Purkinje cell (primary cell): ENCODE results near the gene CES4A. TPM values are rescaled to one million over a fixed set of nuclear protein-coding genes. Genes with fewer than 3 reads are reported as not detected.

Experiments
- polyA plus RNA-seq: library from polyadenylated mRNA; unstranded; fragments of >200 nt; fragmentation: Nextera tagmentation; gene quantifications from 2 replicates; pipeline ENCODE4 v1.2.1, GENCODE V29; 2014

The CES4A gene
- 2.8 and 6.0 TPM in 2 replicates for polyA plus RNA-seq

DNA sequence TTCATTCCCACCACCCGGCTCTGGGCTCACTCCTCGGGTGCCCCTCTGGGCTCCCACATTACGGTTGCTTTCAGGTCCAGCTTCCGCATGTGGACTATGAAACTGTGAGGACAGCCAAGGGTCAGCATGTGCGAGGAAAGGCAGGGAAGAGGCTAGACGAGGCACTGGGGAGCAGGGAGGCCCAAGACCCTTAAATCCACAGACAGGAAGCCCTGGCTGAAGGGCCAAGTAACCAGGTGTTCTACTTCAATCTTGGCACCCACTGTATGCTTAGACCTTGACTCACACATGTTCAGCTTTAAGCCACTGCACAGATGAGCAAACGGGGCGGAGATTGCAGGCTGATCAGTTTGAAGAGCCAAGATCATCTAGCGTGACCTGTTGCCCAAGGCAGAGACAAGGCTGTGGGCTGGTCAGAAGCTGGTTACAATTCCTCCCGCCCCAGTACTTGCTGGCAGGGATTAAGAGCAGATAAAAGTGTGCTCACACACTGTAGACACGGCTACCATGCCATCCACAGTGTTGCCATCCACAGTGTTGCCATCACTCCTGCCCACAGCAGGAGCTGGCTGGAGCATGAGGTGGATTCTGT, at the start of gene CES4A:
TSS of gene CES4A (plus strand) at position 393 of the 592 bp plus-strand sequence. CDS start at position 577, 184 bp downstream.

DNA sequence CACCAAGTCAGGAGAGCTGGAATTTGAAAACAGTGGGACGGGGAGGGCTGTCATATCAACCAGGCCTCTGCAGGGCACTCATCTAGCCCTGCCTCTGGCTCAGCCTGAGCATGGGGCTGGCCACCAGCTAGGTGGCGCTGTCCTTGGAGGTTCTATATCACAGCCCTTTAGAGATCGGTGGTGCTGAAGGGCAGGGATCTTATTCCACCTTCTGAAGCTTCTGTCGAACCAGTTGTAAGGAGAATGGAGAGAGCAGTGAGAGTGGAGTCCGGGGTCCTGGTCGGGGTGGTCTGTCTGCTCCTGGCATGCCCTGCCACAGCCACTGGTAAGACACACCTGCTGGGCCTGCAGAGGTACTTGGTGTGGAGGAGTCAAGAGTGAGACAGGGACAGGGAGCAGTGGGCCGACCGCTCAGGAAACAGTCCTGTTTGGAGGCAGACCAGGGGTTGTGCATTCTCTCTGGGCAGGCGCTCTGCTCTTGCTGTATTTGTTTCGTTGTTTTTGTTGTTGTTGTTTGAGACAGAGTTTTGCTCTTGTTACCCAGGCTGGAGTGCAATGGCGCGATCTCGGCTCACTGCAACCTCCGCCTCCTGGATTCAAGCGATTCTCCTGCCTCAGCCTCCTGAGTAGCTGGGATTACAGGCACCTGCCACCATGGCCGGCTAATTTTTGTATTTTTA, 27.2 kb upstream of the CES4A start, which contains the start of gene CES3:
TSS of gene CES3 (plus strand) at position 202 of the 680 bp plus-strand sequence. CDS start at position 244, 42 bp downstream.

DNA sequence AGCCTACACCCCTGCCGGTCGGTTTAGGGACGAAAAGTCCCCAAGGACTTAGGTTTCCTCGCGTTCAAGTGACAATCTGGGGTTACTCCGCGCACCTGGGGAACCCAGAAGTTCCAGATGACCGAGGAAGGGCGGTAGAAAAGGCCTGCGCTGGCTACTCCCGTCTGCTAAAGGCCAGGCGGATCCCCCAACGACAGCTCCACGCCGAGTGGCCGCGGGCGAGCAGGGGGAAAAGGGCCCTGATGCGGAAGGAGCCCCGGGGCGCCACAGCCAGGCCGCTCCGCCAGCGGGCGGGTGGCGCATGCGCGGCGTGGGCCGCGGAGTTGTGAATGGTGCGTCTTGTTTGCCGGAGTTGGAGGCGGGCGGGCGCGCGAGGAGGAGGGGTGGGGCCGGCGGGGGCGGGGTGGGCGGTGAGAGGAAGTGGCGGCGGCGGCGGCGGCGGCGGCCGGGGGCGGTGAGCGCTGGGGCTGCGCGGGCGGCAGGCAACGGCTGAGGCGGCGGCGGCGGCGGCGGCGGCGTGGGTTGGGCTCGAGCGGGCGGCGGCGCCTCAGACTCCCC, 40.4 kb downstream of the CES4A start, which contains the start of gene CBFB:
TSS of gene CBFB (plus strand) at position 454 of the 558 bp plus-strand sequence. CDS start 259 bp downstream, outside the sequence.

Other genes starting within 250 kb of the CES4A start
- gene DYNC1LI2, start 237.0 kb upstream of the CES4A start, polyA plus RNA-seq: 55.7 and 65.1 TPM in 2 replicates
- gene TERB1, start 187.0 kb upstream of the CES4A start, polyA plus RNA-seq: 0.34 TPM in 1 of 2 replicates, not detected in the other
- gene NAE1, start 157.6 kb upstream of the CES4A start, polyA plus RNA-seq: 161 and 180 TPM in 2 replicates
- 15.9 and 38.9 TPM in 2 replicates for gene CA7, start 144.2 kb upstream of the CES4A start, polyA plus RNA-seq
- 20.4 and 21.6 TPM in 2 replicates for gene PDP2, start 108.1 kb upstream of the CES4A start, polyA plus RNA-seq
- gene CDH16, start 69.7 kb upstream of the CES4A start, polyA plus RNA-seq: not detected in 2 replicates
- not detected in 2 replicates for gene RRAD, start 63.1 kb upstream of the CES4A start, polyA plus RNA-seq
- gene CIAO2B, start 54.2 kb upstream of the CES4A start, polyA plus RNA-seq: 100 and 132 TPM in 2 replicates
- 0.81 and 2.0 TPM in 2 replicates for gene CES2, start 53.1 kb upstream of the CES4A start, polyA plus RNA-seq
- gene CES3, start 27.3 kb upstream of the CES4A start, polyA plus RNA-seq: 0.86 and 0.90 TPM in 2 replicates
- 3.7 and 7.3 TPM in 2 replicates for gene CBFB, start 40.6 kb downstream of the CES4A start, polyA plus RNA-seq
- 4.7 and 14.2 TPM in 2 replicates for gene PHAF1, start 121.4 kb downstream of the CES4A start, polyA plus RNA-seq
- gene B3GNT9, start 162.4 kb downstream of the CES4A start, polyA plus RNA-seq: not detected in 2 replicates
- gene TRADD, start 171.3 kb downstream of the CES4A start, polyA plus RNA-seq: 0.99 TPM in 1 of 2 replicates, not detected in the other
- gene FBXL8, start 171.4 kb downstream of the CES4A start, polyA plus RNA-seq: 0.81 TPM in 1 of 2 replicates, not detected in the other
- 1.9 and 3.9 TPM in 2 replicates for gene HSF4, start 176.2 kb downstream of the CES4A start, polyA plus RNA-seq
- 6.3 and 9.0 TPM in 2 replicates for gene NOL3, start 181.9 kb downstream of the CES4A start, polyA plus RNA-seq
- gene MATCAP1, start 195.4 kb downstream of the CES4A start, polyA plus RNA-seq: 12.0 and 13.3 TPM in 2 replicates
- not detected in 2 replicates for gene EXOC3L1, start 201.5 kb downstream of the CES4A start, polyA plus RNA-seq
- 4.5 and 7.4 TPM in 2 replicates for gene E2F4, start 203.6 kb downstream of the CES4A start, polyA plus RNA-seq
- gene ELMO3, start 210.5 kb downstream of the CES4A start, polyA plus RNA-seq: not detected in 2 replicates
- gene TMEM208, start 238.5 kb downstream of the CES4A start, polyA plus RNA-seq: 357 and 366 TPM in 2 replicates